WERI-Rb-1 (cell line): ENCODE measurements around the gene KATNBL1.

Experiments used
- DNase-seq: peaks from one replicate; pipeline ENCODE4 v3.0.0-alpha.2; 2020
- H3K27ac ChIP-seq: fragments of 250-450 bp; sonication (Bioruptor Pico); 2 replicates; pipeline ENCODE4 v1.5.1; 2020; ENCODE audit warnings: mild to moderate bottlenecking, moderate library complexity
- H3K27me3 ChIP-seq: fragments of 250-450 bp; sonication (Bioruptor Pico); 2 replicates; pipeline ENCODE4 v1.5.1; 2021; ENCODE audit warnings: mild to moderate bottlenecking, low read depth, moderate library complexity; ENCODE audit not compliant: insufficient read depth, severe bottlenecking
- H3K36me3 ChIP-seq: fragments of 250-450 bp; sonication (Bioruptor Pico); 2 replicates; pipeline ENCODE4 v1.5.1; 2020; ENCODE audit warnings: mild to moderate bottlenecking, moderate library complexity
- H3K4me3 ChIP-seq: 2 replicates; pipeline ENCODE4 v1.5.1; 2011; ENCODE audit warnings: low read depth, mild to moderate bottlenecking, control low read depth, low read length
- H3K9me3 ChIP-seq: fragments of 250-450 bp; sonication (Bioruptor Pico); 2 replicates; pipeline ENCODE4 v1.5.1; 2021; ENCODE audit warnings: mild to moderate bottlenecking, moderate library complexity; ENCODE audit not compliant: severe bottlenecking
- TF ChIP-seq, protein P1 (sequence below): IDR thresholded peaks from 2 replicates; pipeline ENCODE4 v1.5.1; 2011; ENCODE audit warnings: low read depth, mild to moderate bottlenecking, control low read depth, inconsistent platforms, low read length

Gene KATNBL1

DNA sequence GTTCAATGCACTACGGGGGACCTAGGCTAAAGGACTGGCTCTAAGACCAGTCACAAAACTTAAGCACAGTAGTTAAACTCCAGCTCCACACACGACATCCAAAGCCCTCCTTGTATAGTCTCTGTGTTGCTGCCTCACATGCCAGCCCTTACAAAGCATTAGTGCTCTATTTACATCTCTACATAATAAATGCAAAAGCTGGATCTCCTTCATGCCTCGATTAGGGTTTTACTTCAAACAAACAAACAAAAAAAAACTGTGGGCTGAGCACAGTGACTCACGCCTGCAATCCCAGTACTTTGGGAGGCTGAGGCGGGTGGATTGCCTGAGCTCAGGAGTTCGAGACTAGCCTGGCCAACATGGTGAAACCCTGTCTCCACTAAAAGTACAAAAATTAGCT, 98.4 kb downstream of the KATNBL1 start:
- peak overlapping the region; percentile 40 for H3K27ac ChIP-seq
- H3K9me3 ChIP-seq: peaks cover 9% of the 10 kb centered on the region
- no peaks in the 10 kb centered on the region for H3K27me3 ChIP-seq
- no peaks in the 10 kb centered on the region for H3K36me3 ChIP-seq
- DNase-seq: no peak
- H3K4me3 ChIP-seq: no peak overlapping the region
- TF ChIP-seq, protein P1, sequence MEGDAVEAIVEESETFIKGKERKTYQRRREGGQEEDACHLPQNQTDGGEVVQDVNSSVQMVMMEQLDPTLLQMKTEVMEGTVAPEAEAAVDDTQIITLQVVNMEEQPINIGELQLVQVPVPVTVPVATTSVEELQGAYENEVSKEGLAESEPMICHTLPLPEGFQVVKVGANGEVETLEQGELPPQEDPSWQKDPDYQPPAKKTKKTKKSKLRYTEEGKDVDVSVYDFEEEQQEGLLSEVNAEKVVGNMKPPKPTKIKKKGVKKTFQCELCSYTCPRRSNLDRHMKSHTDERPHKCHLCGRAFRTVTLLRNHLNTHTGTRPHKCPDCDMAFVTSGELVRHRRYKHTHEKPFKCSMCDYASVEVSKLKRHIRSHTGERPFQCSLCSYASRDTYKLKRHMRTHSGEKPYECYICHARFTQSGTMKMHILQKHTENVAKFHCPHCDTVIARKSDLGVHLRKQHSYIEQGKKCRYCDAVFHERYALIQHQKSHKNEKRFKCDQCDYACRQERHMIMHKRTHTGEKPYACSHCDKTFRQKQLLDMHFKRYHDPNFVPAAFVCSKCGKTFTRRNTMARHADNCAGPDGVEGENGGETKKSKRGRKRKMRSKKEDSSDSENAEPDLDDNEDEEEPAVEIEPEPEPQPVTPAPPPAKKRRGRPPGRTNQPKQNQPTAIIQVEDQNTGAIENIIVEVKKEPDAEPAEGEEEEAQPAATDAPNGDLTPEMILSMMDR: no peak

DNA sequence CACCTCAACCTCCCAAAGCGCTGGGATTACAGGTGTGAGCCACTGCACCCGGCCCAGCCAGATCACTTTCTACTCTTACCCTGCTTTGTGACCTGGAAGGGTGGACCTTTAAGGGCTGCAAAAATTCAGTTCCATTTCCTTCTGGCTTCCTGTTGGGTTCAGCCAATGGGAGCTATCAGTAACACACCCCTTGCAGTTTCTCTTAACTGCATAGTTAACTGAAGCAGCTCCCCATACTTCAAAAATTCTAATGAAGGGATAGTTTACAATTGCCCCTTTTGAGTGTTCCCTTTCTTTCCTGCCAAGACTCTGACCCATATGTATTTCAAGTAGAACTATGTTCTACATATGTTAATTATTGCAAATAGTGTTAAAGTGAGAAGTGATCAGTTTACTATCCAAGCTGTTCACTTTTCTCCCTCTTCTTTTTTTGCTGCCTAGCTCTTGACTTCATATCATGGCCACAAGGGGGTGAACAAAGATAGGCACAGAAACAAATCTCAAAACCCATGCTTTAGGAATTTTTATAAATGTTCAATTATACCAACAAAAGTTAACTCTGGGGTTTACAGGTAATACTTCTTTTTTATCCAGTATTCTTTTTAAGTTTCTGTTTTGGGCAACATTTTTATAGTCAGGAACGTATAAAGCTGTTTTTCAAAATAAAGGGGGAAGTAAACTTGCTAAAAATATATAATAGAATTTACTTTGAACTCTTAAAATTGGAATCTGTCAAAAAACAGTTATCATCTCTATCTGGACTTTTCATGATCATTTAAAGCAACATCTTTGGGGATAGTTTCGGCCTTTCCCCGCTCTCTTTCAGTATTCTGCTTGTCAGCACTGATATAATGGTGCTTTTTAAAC, 99.9 kb downstream of the KATNBL1 start:
- Histone ChIP-seq H3K9me3 (peaks cover 9% of the 10 kb centered on the region), H3K27me3 (no peaks in the 10 kb centered on the region), H3K36me3 (no peaks in the 10 kb centered on the region), H3K27ac (peak overlapping the region; percentile 64), H3K4me3 (peak overlapping the region; percentile 31)
- TF ChIP-seq, protein P1: peak; percentile 50; the same call in 1 of the 2 replicates
- peak; percentile 25 for DNase-seq

DNA sequence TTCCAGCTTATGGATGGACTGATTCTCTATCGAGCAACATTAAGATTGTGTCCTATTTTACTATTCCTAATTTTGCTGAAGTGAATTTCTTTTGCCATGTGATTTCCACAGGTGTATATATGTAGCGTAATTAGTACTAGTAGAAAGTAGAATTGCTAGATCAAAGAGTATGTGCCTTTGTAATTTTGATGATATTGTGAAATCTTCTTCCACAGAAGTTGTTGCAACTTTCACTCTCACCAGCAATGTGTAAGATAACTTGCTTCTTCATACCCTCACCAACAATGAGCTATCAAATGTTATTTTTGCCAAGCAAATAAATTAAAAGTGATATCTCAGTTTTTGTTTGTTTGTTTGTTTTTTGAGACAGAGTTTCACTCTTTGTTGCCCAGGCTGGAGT, 102.6 kb downstream of the KATNBL1 start:
- H3K27me3 ChIP-seq: no peaks in the 10 kb centered on the region
- peaks cover 5% of the 10 kb centered on the region for H3K9me3 ChIP-seq
- H3K27ac ChIP-seq: no peak overlapping the region
- no peak for DNase-seq
- no peak overlapping the region for H3K4me3 ChIP-seq
- no peaks in the 10 kb centered on the region for H3K36me3 ChIP-seq
- TF ChIP-seq, protein P1: no peak

DNA sequence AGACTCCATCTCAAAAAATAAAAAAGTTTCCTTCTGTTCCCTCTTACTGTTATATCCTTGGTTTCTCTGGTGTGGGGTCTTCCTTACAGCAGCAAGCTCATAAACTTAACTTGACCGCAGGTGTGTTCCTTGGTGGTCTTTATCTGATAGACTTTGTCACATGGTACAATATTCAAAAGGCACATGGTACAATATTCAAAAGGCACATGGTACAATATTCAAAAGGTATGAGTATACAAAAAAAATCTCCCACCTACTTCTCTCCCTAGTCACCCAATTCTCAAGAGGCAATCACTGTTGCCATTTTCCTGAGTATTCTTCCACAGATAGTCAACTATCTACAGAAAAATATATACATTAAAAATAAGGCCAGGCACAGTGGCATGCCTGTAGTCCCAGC, 103.5 kb downstream of the KATNBL1 start:
- Histone ChIP-seq H3K36me3 (no peaks in the 10 kb centered on the region), H3K27ac (no peak overlapping the region), H3K9me3 (peaks cover 5% of the 10 kb centered on the region), H3K27me3 (no peaks in the 10 kb centered on the region), H3K4me3 (no peak overlapping the region)
- DNase-seq: no peak
- TF ChIP-seq, protein P1: no peak

DNA sequence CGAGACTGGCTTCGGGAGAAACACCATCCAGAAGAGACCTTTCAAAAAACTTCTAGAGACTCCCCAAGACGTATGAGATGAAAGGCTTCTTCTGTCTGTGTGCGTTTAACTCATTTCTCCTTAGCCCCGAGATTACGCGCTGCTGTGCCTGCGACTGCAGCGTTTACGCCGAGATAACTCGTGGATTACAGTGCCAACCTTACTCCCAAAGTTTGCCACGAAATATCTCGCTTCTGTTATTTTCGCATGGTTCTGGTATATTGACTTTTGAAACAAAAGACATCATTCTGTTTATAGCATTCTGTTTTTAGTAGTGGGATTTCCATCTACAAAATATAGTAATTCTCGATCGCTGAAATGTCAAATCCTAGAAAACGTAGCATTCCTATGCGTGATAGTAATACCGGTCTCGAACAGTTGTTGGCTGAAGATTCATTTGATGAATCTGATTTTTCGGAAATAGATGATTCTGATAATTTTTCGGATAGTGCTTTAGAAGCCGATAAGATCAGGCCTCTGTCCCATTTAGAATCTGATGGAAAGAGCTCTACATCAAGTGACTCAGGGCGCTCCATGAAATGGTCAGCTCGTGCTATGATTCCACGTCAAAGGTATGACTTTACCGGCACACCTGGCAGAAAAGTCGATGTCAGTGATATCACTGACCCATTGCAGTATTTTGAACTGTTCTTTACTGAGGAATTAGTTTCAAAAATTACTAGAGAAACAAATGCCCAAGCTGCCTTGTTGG, 107.5 kb downstream of the KATNBL1 start:
- DNase-seq: no peak
- H3K27ac ChIP-seq: peak overlapping the region; percentile 38
- H3K4me3 ChIP-seq: peak overlapping the region; percentile 91
- peaks cover 6% of the 10 kb centered on the region for H3K36me3 ChIP-seq
- TF ChIP-seq, protein P1: no peak
- no peaks in the 10 kb centered on the region for H3K27me3 ChIP-seq
- no peaks in the 10 kb centered on the region for H3K9me3 ChIP-seq
